GM12801 (cell line): ENCODE results near the gene NRP2.

Experiments used
- CTCF ChIP-seq: IDR thresholded peaks from one replicate; pipeline ENCODE4 v1.5.1; 2011; ENCODE audit warnings: control low read depth; ENCODE audit not compliant: insufficient read length; ENCODE audit errors: extremely low read depth

The NRP2 gene

GRCh38 chr2:205758500-205758899 is 76.2 kb downstream of the NRP2 start:
- no peak for TF ChIP-seq CTCF

- no peak for TF ChIP-seq CTCF
Observed at GRCh38 chr2:205759257-205759656, 77.0 kb downstream of the NRP2 start.

GRCh38 chr2:205759732-205760131 is 77.4 kb downstream of the NRP2 start:
- TF ChIP-seq CTCF: no peak

GRCh38 chr2:205760157-205760556 is 77.9 kb downstream of the NRP2 start:
- no peak for TF ChIP-seq CTCF

GRCh38 chr2:205761421-205761820 is 79.1 kb downstream of the NRP2 start:
- TF ChIP-seq CTCF: no peak

- TF ChIP-seq CTCF: no peak
Observed at GRCh38 chr2:205762881-205763280, 80.6 kb downstream of the NRP2 start.

- no peak for TF ChIP-seq CTCF
Observed at GRCh38 chr2:205763708-205764211, 81.5 kb downstream of the NRP2 start.
